K562 (cell line): ENCODE measurements around the gene NOL11. TPM values are rescaled to one million over a fixed set of nuclear protein-coding genes. Genes with fewer than 3 reads are reported as not detected.

Experiments
- BACH1 ChIP-seq: fragments of 200-800 bp; sonication (Bioruptor generic); IDR thresholded peaks from 2 replicates; pipeline ENCODE4 v1.6.1; 2016; ENCODE audit warnings: missing genetic modification characterization, missing compliant biosample characterization
- CBFA2T3 ChIP-seq: fragments of 450-650 bp; IDR thresholded peaks from 2 replicates; pipeline ENCODE4 v1.6.1; 2017
- DACH1 ChIP-seq: fragments of 450-650 bp; IDR thresholded peaks from 2 replicates; pipeline ENCODE4 v1.6.1; 2018; ENCODE audit not compliant: partially characterized antibody
- EP300 ChIP-seq: IDR thresholded peaks from 2 replicates; pipeline ENCODE4 v1.6.1; 2012; ENCODE audit warnings: low read length, improper control_type of control experiment
- ETS2 ChIP-seq: IDR thresholded peaks from 2 replicates; pipeline ENCODE4 v1.6.1; 2016; ENCODE audit warnings: borderline replicate concordance, missing genetic modification characterization, mild to moderate bottlenecking, moderate library complexity, missing compliant biosample characterization; ENCODE audit not compliant: poor library complexity, severe bottlenecking
- ID3 ChIP-seq, 2 experiments: fragments of 250-450 bp in 1 of 2; fragments of 450-650 bp in 1 of 2; sonication (Bioruptor Pico) in 1 of 2; IDR thresholded peaks; 2 replicates each; pipeline versions ENCODE4 v1.6.1 to v1.8.0; 2016 to 2021; ENCODE audit warnings: mild to moderate bottlenecking in 2 of 2, moderate library complexity in 2 of 2, missing compliant biosample characterization in 1 of 2, missing genetic modification characterization in 1 of 2
- KDM1A ChIP-seq, 2 experiments: fragments of 450-650 bp; IDR thresholded peaks; 2 replicates each; pipeline ENCODE4 v1.6.1; 2016; ENCODE audit warnings: mild to moderate bottlenecking in 2 of 2
- KHSRP ChIP-seq: fragments of 450-650 bp; IDR thresholded peaks from 2 replicates; pipeline ENCODE4 v1.6.1; 2017
- LEF1 ChIP-seq: fragments of 450-650 bp; IDR thresholded peaks from 2 replicates; pipeline ENCODE4 v1.6.1; 2016; ENCODE audit warnings: mild to moderate bottlenecking
- MCM2 ChIP-seq: fragments of 450-650 bp; IDR thresholded peaks from 2 replicates; pipeline ENCODE4 v1.6.1; 2017; ENCODE audit warnings: low read depth, mild to moderate bottlenecking
- NFATC3 ChIP-seq: fragments of 450-650 bp; IDR thresholded peaks from 2 replicates; pipeline ENCODE4 v1.6.1; 2017; ENCODE audit warnings: mild to moderate bottlenecking
- POLR2A ChIP-seq: fragments of 450-650 bp; conservative IDR thresholded peaks from 2 replicates; pipeline ENCODE4 v1.6.1; 2016
- PRPF4 ChIP-seq: fragments of 200-400 bp; formaldehyde crosslinking; IDR thresholded peaks from one replicate; pipeline ENCODE4 v1.6.1; 2017; ENCODE audit warnings: low read length, low read depth, mild to moderate bottlenecking; ENCODE audit not compliant: insufficient read depth, poor library complexity, severe bottlenecking
- PTRF ChIP-seq: fragments of 450-650 bp; IDR thresholded peaks from 2 replicates; pipeline ENCODE4 v1.6.1; 2016; ENCODE audit warnings: mild to moderate bottlenecking, missing genetic modification characterization, missing compliant biosample characterization
- RHOXF2B ChIP-seq: fragments of 250-450 bp; sonication (Bioruptor Pico); conservative IDR thresholded peaks from 2 replicates; pipeline ENCODE4 v1.5.1; 2021
- SOX6 ChIP-seq: fragments of 450-650 bp; IDR thresholded peaks from 2 replicates; pipeline ENCODE4 v1.6.1; 2014; ENCODE audit warnings: mild to moderate bottlenecking
- ZBTB2 ChIP-seq: fragments of 450-650 bp; IDR thresholded peaks from 2 replicates; pipeline ENCODE4 v1.6.1; 2016; ENCODE audit warnings: antibody characterized with exemption
- ZNF253 ChIP-seq: fragments of 250-450 bp; sonication (Bioruptor Pico); conservative IDR thresholded peaks from 2 replicates; pipeline ENCODE4 v1.6.1; 2021; ENCODE audit warnings: mild to moderate bottlenecking
- ZNF311 ChIP-seq: fragments of 250-450 bp; sonication (Bioruptor Pico); IDR thresholded peaks from 2 replicates; pipeline ENCODE4 v1.4.0; 2020; ENCODE audit warnings: mild to moderate bottlenecking, moderate library complexity
- ZNF668 ChIP-seq: fragments of 250-450 bp; sonication (Bioruptor Pico); IDR thresholded peaks from 2 replicates; pipeline ENCODE4 v1.8.0; 2022; ENCODE audit warnings: mild to moderate bottlenecking, inconsistent platforms
- ZSCAN32 ChIP-seq: fragments of 450-650 bp; formaldehyde crosslinking; IDR thresholded peaks from 2 replicates; pipeline ENCODE4 v1.4.0; 2020; ENCODE audit warnings: mild to moderate bottlenecking, moderate library complexity
- polyA plus RNA-seq, 8 experiments: library from polyadenylated mRNA; depleted of rRNA in 4 of 8; stranded (reverse) in 5 of 8; unstranded in 3 of 8; fragments of >200 nt; fragmentation: Nextera tagmentation in 2 of 8; fragmentation: Illumina TruSeq in 1 of 8; extraction: Ambion mirVana in 2 of 8; extraction: Trizol in 1 of 8; gene quantifications; 2 replicates each; pipeline versions ENCODE4 v1.2.1 to v1.2.3, GENCODE V29; 2011 to 2014; ENCODE audit warnings: inconsistent platforms in 1 of 8, missing spikeins in 1 of 8
- total RNA-seq, 7 experiments: library from RNA; depleted of rRNA in 6 of 7; stranded (reverse); fragments of >200 nt in 6 of 7; fragmentation: Illumina TruSeq in 2 of 7; extraction: Trizol in 2 of 7; gene quantifications; 2 replicates each; pipeline versions ENCODE4 v1.2.1 to v1.2.3, GENCODE V29; 2011 to 2021; ENCODE audit warnings: low replicate concordance in 1 of 7
- TF ChIP-seq, protein P1 (sequence below): fragments of 450-650 bp; IDR thresholded peaks from 2 replicates; pipeline ENCODE4 v1.6.1; 2016; ENCODE audit warnings: low read depth

The NOL11 gene
- total and polyA plus RNA-seq, 9 of the 15 experiments (the other 6 are each of a cell fraction or from before 2014, with no cell fraction given), result 61.1 to 175 (median 121) TPM

- TF ChIP-seq, protein P1, sequence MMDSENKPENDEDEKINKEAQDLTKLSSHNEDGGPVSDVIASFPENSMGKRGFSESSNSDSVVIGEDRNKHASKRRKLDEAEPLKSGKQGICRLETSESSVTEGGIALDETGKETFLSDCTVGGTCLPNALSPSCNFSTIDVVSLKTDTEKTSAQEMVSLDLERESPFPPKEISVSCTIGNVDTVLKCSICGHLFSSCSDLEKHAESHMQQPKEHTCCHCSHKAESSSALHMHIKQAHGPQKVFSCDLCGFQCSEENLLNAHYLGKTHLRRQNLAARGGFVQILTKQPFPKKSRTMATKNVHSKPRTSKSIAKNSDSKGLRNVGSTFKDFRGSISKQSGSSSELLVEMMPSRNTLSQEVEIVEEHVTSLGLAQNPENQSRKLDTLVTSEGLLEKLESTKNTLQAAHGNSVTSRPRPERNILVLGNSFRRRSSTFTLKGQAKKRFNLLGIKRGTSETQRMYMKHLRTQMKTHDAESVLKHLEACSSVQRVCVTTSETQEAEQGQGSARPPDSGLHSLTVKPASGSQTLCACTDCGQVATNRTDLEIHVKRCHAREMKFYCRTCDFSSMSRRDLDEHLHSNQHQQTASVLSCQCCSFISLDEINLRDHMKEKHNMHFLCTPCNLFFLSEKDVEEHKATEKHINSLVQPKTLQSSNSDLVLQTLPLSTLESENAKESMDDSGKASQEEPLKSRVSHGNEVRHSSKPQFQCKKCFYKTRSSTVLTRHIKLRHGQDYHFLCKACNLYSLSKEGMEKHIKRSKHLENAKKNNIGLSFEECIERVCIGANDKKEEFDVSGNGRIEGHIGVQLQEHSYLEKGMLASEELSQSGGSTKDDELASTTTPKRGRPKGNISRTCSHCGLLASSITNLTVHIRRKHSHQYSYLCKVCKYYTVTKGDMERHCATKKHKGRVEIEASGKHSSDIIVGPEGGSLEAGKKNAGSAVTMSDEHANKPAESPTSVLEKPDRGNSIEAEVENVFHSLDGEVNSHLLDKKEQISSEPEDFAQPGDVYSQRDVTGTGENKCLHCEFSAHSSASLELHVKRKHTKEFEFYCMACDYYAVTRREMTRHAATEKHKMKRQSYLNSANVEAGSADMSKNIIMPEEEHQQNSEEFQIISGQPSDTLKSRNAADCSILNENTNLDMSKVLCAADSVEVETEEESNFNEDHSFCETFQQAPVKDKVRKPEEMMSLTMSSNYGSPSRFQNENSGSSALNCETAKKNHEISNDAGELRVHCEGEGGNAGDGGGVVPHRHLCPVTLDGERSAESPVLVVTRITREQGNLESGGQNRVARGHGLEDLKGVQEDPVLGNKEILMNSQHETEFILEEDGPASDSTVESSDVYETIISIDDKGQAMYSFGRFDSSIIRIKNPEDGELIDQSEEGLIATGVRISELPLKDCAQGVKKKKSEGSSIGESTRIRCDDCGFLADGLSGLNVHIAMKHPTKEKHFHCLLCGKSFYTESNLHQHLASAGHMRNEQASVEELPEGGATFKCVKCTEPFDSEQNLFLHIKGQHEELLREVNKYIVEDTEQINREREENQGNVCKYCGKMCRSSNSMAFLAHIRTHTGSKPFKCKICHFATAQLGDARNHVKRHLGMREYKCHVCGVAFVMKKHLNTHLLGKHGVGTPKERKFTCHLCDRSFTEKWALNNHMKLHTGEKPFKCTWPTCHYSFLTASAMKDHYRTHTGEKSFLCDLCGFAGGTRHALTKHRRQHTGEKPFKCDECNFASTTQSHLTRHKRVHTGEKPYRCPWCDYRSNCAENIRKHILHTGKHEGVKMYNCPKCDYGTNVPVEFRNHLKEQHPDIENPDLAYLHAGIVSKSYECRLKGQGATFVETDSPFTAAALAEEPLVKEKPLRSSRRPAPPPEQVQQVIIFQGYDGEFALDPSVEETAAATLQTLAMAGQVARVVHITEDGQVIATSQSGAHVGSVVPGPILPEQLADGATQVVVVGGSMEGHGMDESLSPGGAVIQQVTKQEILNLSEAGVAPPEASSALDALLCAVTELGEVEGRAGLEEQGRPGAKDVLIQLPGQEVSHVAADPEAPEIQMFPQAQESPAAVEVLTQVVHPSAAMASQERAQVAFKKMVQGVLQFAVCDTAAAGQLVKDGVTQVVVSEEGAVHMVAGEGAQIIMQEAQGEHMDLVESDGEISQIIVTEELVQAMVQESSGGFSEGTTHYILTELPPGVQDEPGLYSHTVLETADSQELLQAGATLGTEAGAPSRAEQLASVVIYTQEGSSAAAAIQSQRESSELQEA, result no peak
- no peak for TF ChIP-seq LEF1
- TF ChIP-seq MCM2, result no peak
- no peak for TF ChIP-seq NFATC3
- TF ChIP-seq ETS2 (tag), result no peak
- TF ChIP-seq DACH1, result no peak
- no peak for TF ChIP-seq KHSRP
- no peak for TF ChIP-seq ZSCAN32 (CRISPR knock-in tag)
- TF ChIP-seq ZBTB2, result no peak
- TF ChIP-seq CBFA2T3, result no peak
- TF ChIP-seq EP300, result no peak
- no peak for TF ChIP-seq SOX6
- TF ChIP-seq RHOXF2B (CRISPR knock-in tag), result no peak
- no peak for TF ChIP-seq ZNF253 (CRISPR knock-in tag)
- TF ChIP-seq ID3 (CRISPR knock-in tag; IDR thresholded peaks at IDR 0.05), result no peak
- no peak for TF ChIP-seq ID3 (tag; IDR thresholded peaks at IDR 0.05)
- TF ChIP-seq BACH1 (tag), result no peak
- 0 out of 2 replicates have a peak, but pooled peaks have one; percentile 42 for TF ChIP-seq ZNF311 (CRISPR knock-in tag)
- TF ChIP-seq PRPF4, result no peak
- no peak for TF ChIP-seq KDM1A (IDR thresholded peaks at IDR 0.05)
- peak; percentile 70; the same call in 1 of the 2 replicates for TF ChIP-seq ZNF668 (CRISPR knock-in tag)
- TF ChIP-seq POLR2A, result no peak
- peak; percentile 66 for TF ChIP-seq PTRF (tag)
Measured at GRCh38 chr17:67750067-67750466, 32.3 kb downstream of the NOL11 start (continued).
